Neural cell (in vitro differentiated cells): ENCODE measurements around the gene CLPX. TPM values are rescaled to one million over a fixed set of nuclear protein-coding genes. Genes with fewer than 3 reads are reported as not detected.

Experiments used
- H2AFZ ChIP-seq: fragments of 200-600, 300-800 bp; sonication (generic), shearing (Covaris generic); 2 replicates; pipeline ENCODE4 v1.6.0; 2014; ENCODE audit warnings: low read depth, mild to moderate bottlenecking, antibody characterized with exemption, low read length, moderate library complexity
- H3F3A ChIP-seq: fragments of 200-600 bp; shearing (Covaris generic); 2 replicates; pipeline ENCODE4 v1.6.1; 2016; ENCODE audit warnings: mild to moderate bottlenecking, moderate library complexity, mixed read lengths, antibody characterized with exemption, low read length; ENCODE audit not compliant: insufficient read depth, poor library complexity, severe bottlenecking
- H3K27ac ChIP-seq: fragments of 200-600, 300-800 bp; sonication (generic), shearing (Covaris generic); 2 replicates; pipeline ENCODE4 v1.5.1; 2014; ENCODE audit warnings: mild to moderate bottlenecking, low read length, moderate library complexity
- H3K27me3 ChIP-seq: fragments of 300-800, 200-600 bp; sonication (generic), shearing (Covaris generic); 2 replicates; pipeline ENCODE4 v1.6.0; 2014; ENCODE audit warnings: mild to moderate bottlenecking, low read depth, low read length, moderate library complexity; ENCODE audit not compliant: insufficient read depth
- H3K36me3 ChIP-seq: fragments of 300-800, 200-600 bp; sonication (generic), shearing (Covaris generic); 2 replicates; pipeline ENCODE4 v1.5.1; 2014; ENCODE audit warnings: mild to moderate bottlenecking, antibody characterized with exemption, low read length, moderate library complexity; ENCODE audit not compliant: insufficient read depth
- H3K4me2 ChIP-seq: fragments of 300-800, 200-600 bp; sonication (generic), shearing (Covaris generic); 2 replicates; pipeline ENCODE4 v1.6.0; 2014; ENCODE audit warnings: mild to moderate bottlenecking, low read length
- H3K4me3 ChIP-seq: fragments of 300-800, 200-600 bp; sonication (generic), shearing (Covaris generic); 2 replicates; pipeline ENCODE4 v1.5.1; 2014; ENCODE audit warnings: mild to moderate bottlenecking, low read length, moderate library complexity
- H3K79me2 ChIP-seq: fragments of 200-600 bp; shearing (Covaris generic); replicated peaks from 2 replicates; pipeline ENCODE4 v1.6.0; 2014; ENCODE audit warnings: mild to moderate bottlenecking, low read length, moderate library complexity; ENCODE audit not compliant: insufficient read depth
- H3K9ac ChIP-seq: fragments of 300-800, 200-600 bp; sonication (generic), shearing (Covaris generic); 2 replicates; pipeline ENCODE4 v1.6.1; 2016; ENCODE audit warnings: mild to moderate bottlenecking, low read length, mixed read lengths
- H3K9me2 ChIP-seq: fragments of 200-600 bp; shearing (Covaris generic); 2 replicates; pipeline ENCODE4 v1.6.1; 2016; ENCODE audit warnings: mild to moderate bottlenecking, low read length, mixed read lengths; ENCODE audit not compliant: insufficient read depth
- H3K9me3 ChIP-seq: fragments of 200-600, 300-800 bp; sonication (generic), shearing (Covaris generic); 2 replicates; pipeline ENCODE4 v1.6.1; 2016; ENCODE audit warnings: mild to moderate bottlenecking, mixed run types, low read length, moderate library complexity, mixed read lengths
- H4K20me1 ChIP-seq: fragments of 200-600 bp; shearing (Covaris generic); 2 replicates; pipeline ENCODE4 v1.6.1; 2016; ENCODE audit warnings: mild to moderate bottlenecking, mixed run types; ENCODE audit not compliant: insufficient read depth
- EP300 ChIP-seq: fragments of 450-650 bp; conservative IDR thresholded peaks from 2 replicates; pipeline ENCODE4 v1.6.1; 2014; ENCODE audit warnings: antibody characterized with exemption, mild to moderate bottlenecking, moderate library complexity; ENCODE audit not compliant: poor library complexity, severe bottlenecking
- EZH2 ChIP-seq: fragments of 200-600, 300-800 bp; shearing (Covaris generic), sonication (generic); IDR thresholded peaks from 2 replicates; pipeline ENCODE4 v1.6.1; 2014; ENCODE audit warnings: antibody characterized with exemption, low read length, borderline replicate concordance, mild to moderate bottlenecking; ENCODE audit not compliant: insufficient read depth, poor library complexity, severe bottlenecking
- MXI1 ChIP-seq: fragments of 450-650 bp; conservative IDR thresholded peaks from 2 replicates; pipeline ENCODE4 v1.6.1; 2014; ENCODE audit warnings: antibody characterized with exemption, mild to moderate bottlenecking; ENCODE audit not compliant: poor library complexity, severe bottlenecking
- POLR2AphosphoS5 ChIP-seq: IDR thresholded peaks from 2 replicates; pipeline ENCODE4 v1.6.1; 2012
- RAD21 ChIP-seq: fragments of 450-650 bp; conservative IDR thresholded peaks from 2 replicates; pipeline ENCODE4 v1.6.1; 2014; ENCODE audit warnings: antibody characterized with exemption, mild to moderate bottlenecking, moderate library complexity
- SMC3 ChIP-seq: fragments of 450-650 bp; conservative IDR thresholded peaks from 2 replicates; pipeline ENCODE4 v1.6.1; 2014; ENCODE audit warnings: antibody characterized with exemption, mild to moderate bottlenecking, moderate library complexity; ENCODE audit not compliant: poor library complexity
- TAF1 ChIP-seq: IDR thresholded peaks from 2 replicates; pipeline ENCODE4 v1.6.1; 2012; ENCODE audit warnings: low read depth
- polyA plus RNA-seq: library from polyadenylated mRNA; depleted of rRNA; stranded (reverse); fragments of >200 nt; gene quantifications from 2 replicates; pipeline ENCODE4 v1.2.3, GENCODE V29; 2014
- TF ChIP-seq, protein P1 (sequence below): fragments of 450-650 bp; IDR thresholded peaks from 2 replicates; pipeline ENCODE4 v1.5.1; 2014; ENCODE audit warnings: antibody characterized with exemption, mild to moderate bottlenecking, moderate library complexity; ENCODE audit not compliant: poor library complexity, severe bottlenecking
- TF ChIP-seq, protein P2 (sequence below): IDR thresholded peaks from 2 replicates; pipeline ENCODE4 v1.6.1; 2012; ENCODE audit warnings: borderline replicate concordance

The CLPX gene
- polyA plus RNA-seq, 1 donor from 2014 or later, result 44.9 TPM

DNA sequence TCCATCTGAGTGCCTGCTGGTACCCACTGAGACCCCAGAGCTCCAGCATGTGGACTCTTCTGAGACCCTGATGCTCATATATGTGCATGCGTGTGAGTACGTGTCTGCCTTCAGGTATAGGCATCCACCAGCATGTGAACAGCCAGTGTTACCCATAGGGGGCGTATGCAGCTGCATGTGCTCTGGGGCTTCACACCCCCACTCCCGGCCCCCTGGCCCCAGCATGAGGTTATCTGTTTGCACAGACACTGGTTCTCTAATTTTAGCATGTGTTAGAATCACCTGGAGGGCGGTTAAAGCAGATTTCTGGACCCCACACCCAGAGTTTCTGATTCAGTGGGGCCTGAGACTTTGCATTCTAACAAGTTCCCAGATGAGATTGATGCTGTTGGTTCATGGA, 27.0 kb upstream of the CLPX start:
- Histone ChIP-seq H3K27me3 (no peaks in the 10 kb centered on the region), H3K9me2 (no peaks in the 10 kb centered on the region), H4K20me1 (no peaks in the 10 kb centered on the region), H3K9me3 (no peaks in the 10 kb centered on the region), H3F3A (no peaks in the 10 kb centered on the region), H3K4me2 (no peak overlapping the region), H3K36me3 (no peaks in the 10 kb centered on the region), H2AFZ (no peak overlapping the region), H3K9ac (no peak overlapping the region), H3K4me3 (no peak overlapping the region), H3K27ac (no peak overlapping the region), H3K79me2 (no peaks in the 10 kb centered on the region)
- TF ChIP-seq, protein P1, sequence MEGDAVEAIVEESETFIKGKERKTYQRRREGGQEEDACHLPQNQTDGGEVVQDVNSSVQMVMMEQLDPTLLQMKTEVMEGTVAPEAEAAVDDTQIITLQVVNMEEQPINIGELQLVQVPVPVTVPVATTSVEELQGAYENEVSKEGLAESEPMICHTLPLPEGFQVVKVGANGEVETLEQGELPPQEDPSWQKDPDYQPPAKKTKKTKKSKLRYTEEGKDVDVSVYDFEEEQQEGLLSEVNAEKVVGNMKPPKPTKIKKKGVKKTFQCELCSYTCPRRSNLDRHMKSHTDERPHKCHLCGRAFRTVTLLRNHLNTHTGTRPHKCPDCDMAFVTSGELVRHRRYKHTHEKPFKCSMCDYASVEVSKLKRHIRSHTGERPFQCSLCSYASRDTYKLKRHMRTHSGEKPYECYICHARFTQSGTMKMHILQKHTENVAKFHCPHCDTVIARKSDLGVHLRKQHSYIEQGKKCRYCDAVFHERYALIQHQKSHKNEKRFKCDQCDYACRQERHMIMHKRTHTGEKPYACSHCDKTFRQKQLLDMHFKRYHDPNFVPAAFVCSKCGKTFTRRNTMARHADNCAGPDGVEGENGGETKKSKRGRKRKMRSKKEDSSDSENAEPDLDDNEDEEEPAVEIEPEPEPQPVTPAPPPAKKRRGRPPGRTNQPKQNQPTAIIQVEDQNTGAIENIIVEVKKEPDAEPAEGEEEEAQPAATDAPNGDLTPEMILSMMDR, result peak; percentile 11
- TF ChIP-seq TAF1, result no peak

DNA sequence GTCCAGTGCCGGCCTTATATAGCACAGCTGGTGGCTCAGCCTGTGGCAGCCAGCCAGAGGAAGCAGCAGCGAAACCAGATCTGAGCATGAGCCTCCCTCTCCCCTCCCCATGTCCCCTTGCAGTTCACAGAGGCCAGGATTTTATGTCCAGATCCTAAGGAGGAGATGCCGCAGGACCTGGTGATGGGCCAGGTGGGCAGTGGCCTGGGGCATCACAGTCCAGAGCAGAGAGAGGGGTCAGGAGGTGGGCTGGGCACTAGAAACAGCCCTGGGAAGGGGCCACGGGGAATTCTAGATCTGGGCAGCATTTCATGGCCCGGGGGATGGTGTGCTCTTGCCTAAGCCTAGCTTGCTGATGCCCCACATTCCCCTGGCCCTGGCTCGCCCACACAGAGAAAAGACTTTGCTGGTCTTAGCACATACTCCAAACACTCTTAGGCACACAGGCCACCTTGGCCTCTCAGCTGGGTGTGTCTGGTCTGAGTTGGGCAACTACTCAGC, 26.4 kb upstream of the CLPX start:
- H3K9me3 ChIP-seq, result no peaks in the 10 kb centered on the region
- H3K4me2 ChIP-seq, result no peak overlapping the region
- TF ChIP-seq SMC3, result no peak
- TF ChIP-seq MXI1, result no peak
- TF ChIP-seq, protein P1, result no peak
- TF ChIP-seq RAD21, result no peak
- TF ChIP-seq, protein P2, sequence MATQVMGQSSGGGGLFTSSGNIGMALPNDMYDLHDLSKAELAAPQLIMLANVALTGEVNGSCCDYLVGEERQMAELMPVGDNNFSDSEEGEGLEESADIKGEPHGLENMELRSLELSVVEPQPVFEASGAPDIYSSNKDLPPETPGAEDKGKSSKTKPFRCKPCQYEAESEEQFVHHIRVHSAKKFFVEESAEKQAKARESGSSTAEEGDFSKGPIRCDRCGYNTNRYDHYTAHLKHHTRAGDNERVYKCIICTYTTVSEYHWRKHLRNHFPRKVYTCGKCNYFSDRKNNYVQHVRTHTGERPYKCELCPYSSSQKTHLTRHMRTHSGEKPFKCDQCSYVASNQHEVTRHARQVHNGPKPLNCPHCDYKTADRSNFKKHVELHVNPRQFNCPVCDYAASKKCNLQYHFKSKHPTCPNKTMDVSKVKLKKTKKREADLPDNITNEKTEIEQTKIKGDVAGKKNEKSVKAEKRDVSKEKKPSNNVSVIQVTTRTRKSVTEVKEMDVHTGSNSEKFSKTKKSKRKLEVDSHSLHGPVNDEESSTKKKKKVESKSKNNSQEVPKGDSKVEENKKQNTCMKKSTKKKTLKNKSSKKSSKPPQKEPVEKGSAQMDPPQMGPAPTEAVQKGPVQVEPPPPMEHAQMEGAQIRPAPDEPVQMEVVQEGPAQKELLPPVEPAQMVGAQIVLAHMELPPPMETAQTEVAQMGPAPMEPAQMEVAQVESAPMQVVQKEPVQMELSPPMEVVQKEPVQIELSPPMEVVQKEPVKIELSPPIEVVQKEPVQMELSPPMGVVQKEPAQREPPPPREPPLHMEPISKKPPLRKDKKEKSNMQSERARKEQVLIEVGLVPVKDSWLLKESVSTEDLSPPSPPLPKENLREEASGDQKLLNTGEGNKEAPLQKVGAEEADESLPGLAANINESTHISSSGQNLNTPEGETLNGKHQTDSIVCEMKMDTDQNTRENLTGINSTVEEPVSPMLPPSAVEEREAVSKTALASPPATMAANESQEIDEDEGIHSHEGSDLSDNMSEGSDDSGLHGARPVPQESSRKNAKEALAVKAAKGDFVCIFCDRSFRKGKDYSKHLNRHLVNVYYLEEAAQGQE, result no peak
- no peak for TF ChIP-seq EZH2
- TF ChIP-seq TAF1, result no peak
- TF ChIP-seq EP300, result no peak
- TF ChIP-seq POLR2AphosphoS5, result no peak
- H3K4me3 ChIP-seq, result no peak overlapping the region
- no peak overlapping the region for H3K27ac ChIP-seq
- no peaks in the 10 kb centered on the region for H3K36me3 ChIP-seq
- H2AFZ ChIP-seq, result no peak overlapping the region
- no peaks in the 10 kb centered on the region for H3K9me2 ChIP-seq
- no peaks in the 10 kb centered on the region for H3F3A ChIP-seq
- no peaks in the 10 kb centered on the region for H4K20me1 ChIP-seq
- no peaks in the 10 kb centered on the region for H3K27me3 ChIP-seq
- no peaks in the 10 kb centered on the region for H3K79me2 ChIP-seq
- H3K9ac ChIP-seq, result no peak overlapping the region
